ENCODE measurements around the gene POLR2B.
"Not testable (repeated sequence)": the region's sequence is repeated elsewhere in the genome, so short reads cannot be mapped to it uniquely, and the experiment has no call there.

The POLR2B gene

DNA sequence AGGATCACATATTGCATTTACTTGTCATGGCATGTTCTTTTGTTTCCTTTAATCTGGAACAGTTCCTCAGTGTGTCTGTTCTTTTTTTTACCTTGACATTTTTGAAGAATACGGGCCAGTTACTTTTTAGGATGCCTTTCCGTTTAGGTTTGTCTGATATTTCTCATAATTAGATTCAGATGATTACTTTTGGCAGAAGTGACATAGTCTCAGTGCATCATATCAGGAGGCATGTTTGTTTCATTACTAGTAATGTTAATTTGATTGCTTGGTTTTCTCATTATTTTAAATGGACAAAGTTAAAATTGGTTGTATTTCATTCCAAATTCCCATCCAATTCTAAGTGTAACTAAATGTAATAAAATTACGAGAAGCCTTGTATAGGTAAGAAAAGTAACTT is 8.3 kb downstream of the POLR2B start:
- no peak for DNase-seq (ENCODE audit: low read depth in 2 of 2)

DNA sequence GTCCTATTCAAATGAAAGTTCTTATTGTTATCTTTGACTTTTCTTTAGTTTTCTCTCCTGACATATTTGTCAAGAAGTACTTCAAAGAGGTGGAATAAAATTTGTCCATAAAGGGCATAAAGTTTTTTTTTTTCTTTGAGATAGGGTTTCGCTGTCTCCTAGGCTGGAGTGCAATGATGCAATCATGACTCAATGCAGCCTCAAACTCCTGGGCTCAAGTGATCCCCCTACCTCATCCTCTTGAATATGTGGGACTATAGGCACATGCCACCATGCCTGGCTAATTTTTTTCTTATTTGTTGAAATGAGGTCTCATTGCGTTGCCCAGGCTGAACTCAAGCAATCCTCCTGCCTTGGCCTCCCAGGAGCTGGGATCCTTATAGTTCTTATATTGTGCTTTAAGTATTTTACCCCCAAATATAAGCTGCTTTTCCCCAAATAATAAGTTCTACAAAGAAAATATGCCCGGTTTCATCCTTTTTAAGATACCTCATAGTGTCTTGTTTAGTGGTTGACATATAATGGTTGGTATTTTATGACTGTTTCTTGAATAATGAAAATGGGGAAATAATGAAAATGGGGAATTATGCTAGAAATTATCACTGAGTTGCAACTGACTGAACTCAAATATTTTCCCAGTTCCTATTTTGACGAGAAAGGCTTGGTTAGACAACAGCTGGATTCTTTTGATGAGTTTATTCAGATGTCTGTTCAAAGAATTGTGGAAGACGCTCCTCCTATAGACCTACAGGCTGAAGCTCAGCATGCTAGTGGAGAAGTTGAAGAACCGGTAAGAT is 11.6 kb downstream of the POLR2B start:
- no peak for DNase-seq (ENCODE audit: low read depth in 2 of 2)

DNA sequence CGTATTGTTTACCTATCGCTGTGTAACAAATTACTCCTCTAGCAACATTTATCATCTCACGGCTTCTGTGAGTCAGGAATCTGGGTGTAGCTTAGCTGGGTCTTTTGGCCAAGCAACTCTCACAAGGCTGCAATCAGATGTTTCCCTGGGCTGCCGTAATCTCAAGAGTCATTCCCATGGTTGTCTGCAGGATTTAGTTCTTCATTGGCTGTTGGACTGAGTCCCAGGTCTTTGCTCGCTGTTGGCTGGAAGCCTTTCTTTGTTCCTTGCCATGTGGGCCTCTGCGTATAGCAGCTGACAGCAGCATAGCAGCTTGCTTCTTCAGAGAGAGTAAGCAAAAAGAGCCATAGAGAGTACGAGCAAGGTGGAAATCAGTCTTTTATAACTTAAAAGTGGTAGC is 16.8 kb downstream of the POLR2B start:
- DNase-seq (ENCODE audit: low read depth in 2 of 2) = no peak

DNA sequence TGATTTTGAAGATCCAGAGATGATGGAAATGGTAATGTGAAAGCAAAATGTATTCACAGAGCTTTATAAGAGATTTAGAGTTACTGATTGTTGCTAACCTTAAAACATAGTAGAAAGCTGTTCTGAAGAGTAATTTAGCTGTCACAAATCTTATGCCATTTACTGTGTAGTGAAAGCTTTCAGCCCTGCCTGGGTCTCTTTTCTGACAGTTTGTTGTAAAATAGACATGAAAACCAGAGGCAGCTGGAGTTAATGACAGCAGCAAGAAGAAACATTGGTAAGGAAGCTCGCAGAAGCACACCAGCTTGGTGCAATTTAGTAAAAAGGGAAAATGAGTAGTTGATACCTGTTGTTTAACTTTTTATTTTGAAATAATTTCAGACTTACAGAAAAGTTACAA is 21.1 kb downstream of the POLR2B start:
- no peak for DNase-seq (ENCODE audit: low read depth in 2 of 2)

DNA sequence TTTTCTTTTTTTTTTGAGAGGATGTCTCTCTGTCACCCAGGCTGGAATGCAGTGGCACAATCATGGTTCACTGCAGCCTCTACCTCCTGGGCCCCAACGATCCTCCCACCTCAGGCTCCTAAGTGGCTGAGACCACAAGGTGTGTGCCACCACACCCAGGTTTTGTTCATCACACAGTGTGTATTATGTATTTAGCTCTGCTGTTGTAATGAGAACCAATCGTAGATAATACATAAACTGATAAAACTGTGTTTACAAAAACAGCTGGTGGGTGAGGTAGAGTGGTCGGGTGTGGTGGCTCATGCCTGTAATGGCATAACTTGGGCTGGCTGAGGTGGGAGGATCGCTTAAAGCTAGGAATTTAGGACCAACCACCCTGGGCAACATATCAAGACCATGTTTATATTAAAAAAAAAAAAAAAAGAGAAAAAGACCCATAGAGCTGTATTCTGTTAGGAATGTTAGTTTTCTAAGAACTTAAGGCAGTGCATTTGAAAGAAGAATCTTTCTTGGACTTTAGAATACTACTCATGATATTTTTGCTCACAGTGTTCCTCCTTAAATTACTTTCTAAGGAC is 34.9 kb downstream of the POLR2B start:
- DNase-seq (ENCODE audit: low read depth in 2 of 2) = no peak

DNA sequence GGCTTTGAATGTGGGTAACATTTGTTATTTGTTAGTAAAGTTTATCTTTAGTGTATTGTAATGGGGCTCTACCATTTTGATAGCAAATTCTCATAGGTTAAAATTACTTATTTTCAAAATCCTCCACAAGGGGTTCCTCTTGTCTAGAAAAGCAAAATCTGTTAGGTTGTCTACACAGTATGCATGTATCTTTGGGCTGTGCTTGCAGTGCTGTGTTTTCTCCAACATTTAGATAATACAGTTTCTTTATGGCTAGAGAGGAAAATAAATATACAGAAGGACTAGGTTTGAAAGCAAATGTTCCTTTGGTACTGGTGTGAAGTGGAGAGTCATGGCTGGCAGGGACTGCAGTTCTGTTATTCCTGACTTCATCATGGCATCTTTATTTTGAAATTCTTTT is 40.3 kb downstream of the POLR2B start:
- DNase-seq (ENCODE audit: low read depth in 2 of 2) = no peak

DNA sequence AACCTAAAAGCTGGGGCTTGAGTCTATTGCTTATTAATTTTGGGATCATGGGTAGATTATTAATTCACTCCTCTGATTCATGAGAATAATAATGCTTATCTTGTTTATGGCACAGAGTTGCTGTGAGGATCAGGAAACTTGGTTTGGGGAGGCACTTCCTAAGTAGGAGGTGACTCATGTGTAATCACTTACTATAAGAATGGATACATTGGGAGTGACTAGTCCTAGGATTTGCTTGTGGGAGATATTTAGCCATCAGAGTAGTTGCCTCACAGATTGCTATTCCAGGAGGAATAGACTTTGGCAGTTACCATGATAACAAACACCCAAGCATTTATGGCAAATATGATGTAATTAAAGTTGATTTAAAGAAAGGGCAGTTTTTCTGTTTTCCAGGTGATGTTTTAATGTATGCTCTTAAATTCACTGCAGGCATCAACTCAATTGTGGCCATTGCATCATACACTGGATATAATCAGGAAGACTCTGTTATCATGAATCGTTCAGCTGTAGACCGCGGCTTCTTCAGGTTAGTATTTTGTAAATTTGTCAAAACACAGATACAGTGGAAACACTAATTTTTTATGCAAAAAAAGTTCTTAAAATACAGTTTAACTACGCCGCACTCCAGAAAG is 41.9 kb downstream of the POLR2B start:
- no peak for DNase-seq (ENCODE audit: low read depth in 2 of 2)

DNA sequence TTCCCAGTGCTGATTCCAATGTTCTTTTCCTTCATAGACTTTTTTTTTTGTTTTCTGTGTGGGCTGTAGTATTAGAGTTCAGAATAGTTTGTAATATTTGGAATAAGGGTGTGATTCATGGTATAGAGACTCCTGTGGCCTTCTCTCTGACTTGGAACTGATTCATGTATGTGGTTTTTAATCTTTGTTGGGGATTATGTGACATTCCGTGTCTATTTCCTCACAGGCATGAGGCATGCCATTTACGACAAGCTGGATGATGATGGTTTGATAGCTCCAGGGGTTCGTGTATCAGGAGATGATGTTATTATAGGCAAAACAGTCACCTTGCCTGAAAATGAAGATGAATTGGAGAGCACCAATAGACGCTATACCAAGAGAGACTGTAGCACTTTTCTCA is 44.4 kb downstream of the POLR2B start:
- DNase-seq (ENCODE audit: low read depth in 2 of 2) = no peak

DNA sequence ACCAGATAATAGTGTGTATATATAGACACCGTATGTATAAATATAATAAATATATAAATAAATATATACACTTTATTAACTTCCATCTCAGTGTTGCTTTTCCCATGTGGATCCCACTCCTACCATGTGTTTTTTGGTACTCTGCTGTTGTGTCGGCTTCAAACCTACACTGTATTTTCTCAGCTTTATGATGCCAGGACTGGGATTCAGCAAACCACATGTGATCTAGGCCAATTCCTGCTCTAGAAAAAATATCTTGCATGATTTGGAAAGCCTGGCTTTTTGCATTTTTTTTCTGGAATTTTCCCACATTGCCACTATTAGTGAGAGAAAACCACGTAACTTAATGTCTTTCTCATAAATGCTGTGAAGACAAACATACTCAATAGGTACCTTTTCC is 55.8 kb downstream of the POLR2B start:
- no peak for DNase-seq (ENCODE audit: low read depth in 2 of 2)

DNA sequence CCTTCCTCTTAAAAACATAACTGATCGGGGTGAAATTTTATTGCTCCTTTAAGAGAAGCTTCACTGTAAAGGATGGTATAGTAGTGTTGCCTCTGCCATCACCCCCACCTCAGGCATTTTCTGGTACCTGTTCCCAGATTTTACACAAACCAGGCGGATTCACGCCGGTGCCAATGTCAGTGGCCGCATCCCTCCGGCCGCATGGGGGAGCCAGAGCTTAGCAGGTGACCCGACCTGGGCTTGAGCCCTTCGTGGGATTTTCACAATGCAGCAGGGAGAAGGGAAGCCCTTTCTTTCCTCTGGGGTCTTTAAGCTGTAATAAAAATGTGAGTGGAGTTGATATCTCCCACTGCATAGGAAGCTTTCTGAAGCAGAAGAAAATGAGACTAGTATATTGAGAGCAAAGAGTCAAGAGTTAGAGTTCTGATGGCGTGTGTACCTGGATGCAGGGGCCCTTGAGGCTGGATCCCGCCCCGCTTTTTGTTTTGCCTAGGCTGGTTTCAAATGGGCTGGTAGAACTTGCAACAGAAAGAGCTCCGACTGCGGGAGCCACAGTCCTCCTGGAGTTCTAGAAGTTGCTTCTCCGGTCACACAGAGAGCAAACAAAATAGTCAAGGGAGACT is 59.4 kb downstream of the POLR2B start:
- DNase-seq (ENCODE audit: low read depth in 2 of 2) = peak; percentile 17 to 18

DNA sequence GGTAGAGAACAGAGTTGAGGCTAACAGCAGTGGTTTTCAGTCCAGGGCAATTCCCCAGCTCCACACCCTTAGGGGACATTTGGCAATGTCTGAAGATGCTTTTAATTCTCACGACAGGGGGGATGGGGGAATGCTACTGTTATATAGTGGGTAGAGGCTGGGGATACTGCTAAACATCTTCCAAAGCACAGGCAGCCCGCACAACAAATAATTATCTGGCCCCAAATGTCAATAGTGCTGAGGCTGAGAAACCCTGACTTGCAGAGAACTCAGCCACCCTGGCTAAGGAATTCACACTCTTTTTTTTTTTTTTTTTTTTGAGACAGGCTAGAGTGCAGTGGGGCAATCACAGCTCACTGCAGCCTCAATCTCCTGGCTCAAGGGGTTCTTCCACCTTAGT is 60.6 kb downstream of the POLR2B start:
- no peak for DNase-seq (ENCODE audit: low read depth in 2 of 2)

DNA sequence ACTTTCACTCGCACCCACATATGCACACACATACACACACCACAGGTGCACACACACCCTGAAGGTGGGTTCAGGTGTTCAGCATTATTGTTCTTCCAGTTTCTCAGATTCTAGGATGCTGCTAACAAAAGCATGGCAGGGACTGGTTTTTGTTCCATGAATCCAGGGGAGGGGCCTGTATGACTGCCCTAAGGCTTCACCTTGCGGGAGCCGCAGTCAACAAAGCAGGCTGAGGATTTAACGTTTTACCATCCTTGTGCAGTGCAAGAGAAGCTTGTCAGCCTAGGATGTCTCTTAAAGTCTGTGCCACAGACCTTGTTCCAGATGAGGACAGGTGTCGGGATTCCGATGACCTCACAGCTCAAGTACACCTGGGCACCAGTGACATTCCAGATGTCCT is 61.8 kb downstream of the POLR2B start:
- DNase-seq (ENCODE audit: low read depth in 2 of 2) = no peak

DNA sequence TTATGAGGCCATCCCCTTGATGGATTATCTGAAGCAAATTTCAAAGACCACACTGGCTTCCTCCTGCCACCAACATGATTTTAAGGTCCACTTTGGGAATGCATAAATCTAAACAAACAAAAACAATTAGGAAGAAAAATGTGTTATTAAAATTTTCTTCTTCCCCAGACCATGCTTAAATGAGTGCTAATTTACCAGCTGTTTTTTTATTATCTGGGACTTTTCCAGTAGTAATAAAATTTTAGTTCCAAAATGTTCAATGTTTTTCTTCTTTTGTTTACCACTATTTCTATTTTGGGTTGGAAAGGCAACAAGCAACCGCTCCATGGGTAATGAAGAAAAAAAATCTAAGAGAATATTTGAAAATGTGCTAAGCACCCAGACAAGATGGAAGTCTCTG is 62.3 kb downstream of the POLR2B start:
- no peak for DNase-seq (ENCODE audit: low read depth in 2 of 2)

DNA sequence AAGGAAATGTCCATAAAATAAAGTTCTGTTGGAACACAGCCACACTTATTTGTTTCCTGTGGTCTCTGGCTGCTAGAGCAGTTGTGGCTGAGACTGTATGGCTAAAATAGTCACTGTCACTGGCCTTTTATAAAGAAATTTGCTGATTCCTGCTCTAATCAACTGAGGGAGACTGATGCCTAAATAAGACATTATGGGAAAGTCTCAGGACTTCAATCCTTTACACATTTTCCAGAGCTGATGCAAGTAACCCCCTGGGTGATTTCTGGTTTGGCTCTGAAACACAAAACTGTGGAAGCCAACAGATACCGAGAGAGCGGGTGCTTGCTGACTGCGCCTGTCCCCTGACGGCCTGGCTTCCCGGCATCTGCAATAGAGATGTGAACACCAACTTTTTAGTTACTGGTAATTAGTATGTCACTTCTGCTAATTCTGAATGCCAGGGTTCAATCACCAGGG is 64.0 kb downstream of the POLR2B start:
- no peak for DNase-seq (ENCODE audit: low read depth in 2 of 2)

DNA sequence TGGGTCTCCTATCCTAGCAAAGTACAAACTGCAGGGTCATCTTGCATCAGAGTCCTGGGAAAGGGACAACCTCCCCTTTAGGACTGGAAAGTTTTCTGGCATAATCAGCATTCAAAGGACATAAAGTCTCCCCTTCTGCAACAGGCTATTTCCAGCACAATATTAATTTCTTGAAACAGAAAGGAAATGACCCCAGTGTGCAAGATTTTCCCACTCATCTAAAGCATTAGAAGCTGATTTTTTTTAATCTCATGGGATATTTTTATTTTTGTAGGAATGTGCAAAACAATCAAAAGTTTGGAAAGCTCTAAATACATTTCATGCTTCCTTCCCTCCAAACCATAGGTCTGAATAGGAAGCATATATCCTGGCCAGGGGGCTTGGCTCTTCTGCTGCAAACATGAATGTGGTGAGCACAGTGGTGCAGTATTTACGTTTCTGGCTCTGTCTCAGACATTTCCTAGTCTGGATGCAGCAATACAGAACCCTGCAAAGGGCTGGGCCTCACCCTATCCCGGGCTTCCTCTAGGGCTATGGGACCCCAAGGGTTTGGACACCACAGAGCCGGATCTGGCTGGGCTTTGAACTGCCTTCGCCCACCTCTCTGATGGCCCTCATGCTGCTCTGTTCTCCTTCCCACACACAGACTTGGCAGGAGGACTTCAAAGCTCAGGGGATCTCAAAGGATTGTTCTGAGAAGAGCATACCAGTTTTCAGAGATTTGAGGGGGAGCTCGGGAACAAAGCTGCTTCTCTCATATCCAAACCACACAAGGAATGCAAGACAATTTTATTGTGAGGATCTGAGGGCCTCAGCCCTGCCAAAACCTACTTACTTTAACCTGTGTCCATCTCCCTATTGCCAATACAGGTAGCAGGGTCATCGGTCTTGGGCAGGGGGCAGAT is 64.9 kb downstream of the POLR2B start:
- DNase-seq (ENCODE audit: low read depth in 2 of 2) = no peak

DNA sequence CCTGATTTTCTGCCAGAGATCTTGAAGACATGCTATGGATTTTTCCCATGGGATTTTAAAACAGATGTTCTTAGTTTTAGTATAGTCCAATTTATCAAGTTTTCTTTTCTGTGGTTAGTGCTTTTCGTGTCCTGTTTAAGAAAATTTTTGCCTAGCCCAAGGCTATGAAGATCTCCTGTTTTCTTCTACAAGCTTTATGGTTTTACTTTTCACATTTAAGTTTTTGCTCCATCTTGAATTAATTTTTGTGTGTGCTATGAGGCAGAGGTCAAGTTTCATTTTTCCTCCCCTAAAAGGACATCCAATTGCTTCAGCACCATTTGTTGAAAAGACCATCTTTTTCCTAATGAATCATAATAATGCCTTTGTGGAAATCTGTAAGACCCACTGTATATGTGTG is 65.6 kb downstream of the POLR2B start:
- DNase-seq (ENCODE audit: low read depth in 2 of 2) = no peak

DNA sequence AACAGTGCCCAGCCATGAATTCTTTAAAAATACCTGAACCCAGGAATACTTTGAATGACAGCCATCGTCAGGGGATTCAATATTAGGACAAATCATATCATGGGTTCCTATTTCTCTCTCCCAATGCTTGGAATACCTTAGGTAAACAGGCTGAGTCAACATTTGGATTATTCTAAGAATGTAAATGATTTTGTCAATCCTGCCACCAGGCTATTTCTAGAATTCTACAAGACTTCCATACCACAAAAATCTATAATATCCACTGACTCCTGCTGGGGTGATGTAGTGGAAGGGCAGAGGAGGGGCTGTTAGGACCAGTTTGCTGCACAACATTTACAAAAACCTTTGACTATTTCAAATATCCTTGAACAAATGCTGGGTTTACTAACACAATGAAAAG is 66.3 kb downstream of the POLR2B start:
- no peak for DNase-seq (ENCODE audit: low read depth in 2 of 2)

DNA sequence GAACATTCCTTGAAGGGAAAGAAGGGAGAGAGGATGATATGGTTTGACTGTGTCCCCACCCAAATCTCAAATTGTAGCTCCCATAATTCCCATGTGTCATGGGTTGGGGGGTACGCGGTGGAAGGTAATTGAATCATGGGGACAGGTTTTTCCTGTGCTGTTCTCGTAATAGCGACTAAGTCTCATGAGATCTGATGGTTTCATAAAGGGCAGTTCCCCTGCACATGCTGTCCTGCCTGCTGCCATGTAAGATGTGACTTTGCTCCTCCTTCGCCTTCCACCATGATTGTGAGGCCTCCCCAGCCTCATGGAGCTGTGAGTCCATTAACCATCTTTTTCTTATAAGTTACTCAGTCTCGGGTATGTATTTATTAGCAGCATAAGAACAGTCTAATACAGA is 68.3 kb downstream of the POLR2B start:
- not testable (repeated sequence) for DNase-seq (ENCODE audit: low read depth in 2 of 2)

DNA sequence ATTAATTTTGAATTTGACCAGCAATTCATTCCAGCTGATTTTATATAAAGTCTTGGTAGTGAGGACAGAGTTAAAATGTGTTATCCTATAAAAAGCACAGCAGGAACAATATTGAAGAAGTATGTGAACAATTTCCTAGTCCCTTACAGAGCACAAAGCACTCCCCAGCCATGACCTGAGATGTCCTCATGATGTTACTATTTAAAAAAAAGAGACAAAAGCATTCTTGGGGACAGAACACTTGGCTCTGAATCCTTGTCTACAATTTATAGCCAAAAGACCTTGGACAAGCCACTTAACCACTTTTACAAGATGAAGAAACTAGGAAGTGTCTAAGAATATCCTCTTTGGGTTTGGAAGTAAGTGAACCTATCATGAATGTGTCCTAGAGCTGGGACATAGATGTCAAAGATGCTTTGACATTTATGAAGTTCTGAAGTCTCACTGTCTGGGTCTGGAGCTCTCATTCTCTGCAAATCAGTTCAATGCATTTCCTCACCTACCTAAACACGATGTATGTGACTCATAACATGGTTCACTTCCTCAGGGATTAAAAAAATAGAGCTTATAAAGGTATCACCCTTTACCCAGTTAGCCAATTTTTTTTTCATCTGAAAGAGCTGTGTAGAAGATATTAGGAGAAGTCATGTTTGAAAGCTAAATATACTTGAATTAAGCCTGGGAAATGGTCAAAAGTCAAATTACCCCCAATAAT is 70.1 kb downstream of the POLR2B start:
- DNase-seq (ENCODE audit: low read depth in 2 of 2) = no peak

DNA sequence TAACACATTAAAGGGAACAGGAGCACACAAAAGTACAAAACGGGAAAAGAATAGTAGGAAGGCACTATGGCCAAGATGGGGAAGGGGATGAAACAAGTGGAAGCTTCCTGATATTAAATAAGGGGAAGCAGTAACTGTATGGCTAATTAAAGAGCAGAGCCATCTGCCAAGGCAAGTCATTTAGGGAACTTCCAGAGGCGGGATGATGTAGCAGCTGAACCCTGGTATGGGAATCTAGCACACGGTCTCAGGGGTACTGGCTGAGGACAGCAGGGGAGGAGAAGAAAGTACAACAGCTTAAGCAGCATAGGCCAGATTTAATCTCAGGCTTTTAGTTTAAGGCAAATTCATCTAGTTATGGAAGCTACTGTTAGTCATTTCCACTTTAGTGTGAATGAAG is 72.4 kb downstream of the POLR2B start:
- no peak for DNase-seq (ENCODE audit: low read depth in 2 of 2)

DNA sequence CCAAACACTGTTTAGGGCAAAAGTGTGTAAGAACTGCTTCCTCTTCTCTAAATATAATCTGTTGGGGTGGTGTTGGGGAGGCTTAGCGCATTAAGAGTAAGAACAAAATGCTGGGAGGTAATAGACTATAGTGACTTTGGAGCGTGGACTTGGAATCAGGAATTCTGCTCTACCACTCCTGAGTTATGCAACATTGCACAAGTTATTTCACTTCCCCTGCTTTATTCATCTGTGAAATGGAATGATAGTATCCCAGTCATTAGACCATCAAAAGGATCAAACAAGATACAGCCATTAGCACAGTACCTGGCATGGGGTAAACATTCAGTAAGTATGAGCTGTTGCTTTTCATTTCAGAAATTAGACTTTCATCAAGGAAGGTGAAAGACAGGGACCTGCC is 72.8 kb downstream of the POLR2B start:
- DNase-seq (ENCODE audit: low read depth in 2 of 2) = no peak

All from stimulated activated CD8-positive, alpha-beta memory T cell treated with anti-CD3 and anti-CD28 coated beads, Interleukin-2, amount 100 ng/mL, for 48 hours (primary cell).